ENCODE results near the gene HEXB.

DNA sequence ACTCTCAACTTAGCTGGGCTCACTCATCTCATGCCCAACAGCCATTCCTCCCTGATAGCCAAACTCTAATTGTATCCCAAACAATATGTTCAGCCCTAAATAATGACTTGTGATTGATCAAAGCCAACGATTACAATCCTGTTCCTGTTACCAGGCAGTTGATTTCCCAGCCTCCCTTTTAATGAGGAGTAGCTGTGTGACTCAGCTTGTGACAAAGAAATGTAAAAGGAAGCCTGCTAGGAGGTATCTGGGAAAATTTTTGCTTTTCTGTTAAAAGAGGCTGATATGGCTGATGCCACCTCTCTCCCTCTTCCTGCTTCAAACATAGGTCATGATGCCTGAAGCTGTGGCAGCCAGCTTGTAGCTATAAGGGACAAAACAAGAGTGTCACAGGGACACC, 24.9 kb upstream of the HEXB start:
- TF ChIP-seq CTCF (IDR thresholded peaks at IDR 0.05), result no peak
- no peak for TF ChIP-seq POLR2A (IDR thresholded peaks at IDR 0.05)

Measured in ovary (tissue), 3 donors.